ENCODE measurements around the gene LIN7C.
"Not testable (repeated sequence)": the region's sequence is repeated elsewhere in the genome, so short reads cannot be mapped to it uniquely, and the experiment has no call there.

LIN7C gene

DNA sequence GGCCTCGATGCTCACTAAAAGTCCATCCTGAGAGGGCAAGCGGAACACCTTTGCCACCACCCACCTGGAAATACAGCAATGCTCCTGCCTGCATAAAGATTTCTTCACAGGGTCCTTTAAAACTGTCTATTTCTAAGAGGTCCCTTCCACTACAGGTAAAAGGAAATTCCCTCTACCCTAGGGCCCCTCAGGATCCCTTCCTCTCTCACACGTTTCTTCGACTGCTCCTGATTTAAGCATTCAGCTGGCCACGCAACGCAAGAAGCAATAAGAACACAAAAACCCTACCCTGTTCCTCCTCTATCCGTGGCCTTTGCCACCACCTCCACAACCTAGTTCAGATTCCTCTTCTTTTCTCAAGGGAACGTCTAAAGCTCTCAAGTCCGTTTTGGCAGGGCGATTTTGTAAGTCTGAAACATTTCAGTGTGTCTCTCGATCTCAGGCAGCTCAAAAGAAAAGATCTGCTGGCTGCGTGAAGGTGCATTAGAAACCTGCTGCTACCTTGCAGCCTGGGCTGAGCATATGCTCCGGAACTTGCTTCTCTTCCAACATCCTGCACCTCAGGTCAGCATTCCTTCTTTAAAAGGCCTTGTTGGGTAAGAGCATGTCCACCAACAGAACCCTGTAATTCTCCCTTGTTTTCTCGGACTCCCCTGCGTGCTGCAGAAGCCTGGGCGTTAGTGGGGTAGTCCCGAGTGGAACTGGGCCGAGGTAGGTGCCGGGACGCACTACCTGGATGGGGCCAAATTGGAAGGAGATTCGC is 35.6 kb downstream of the LIN7C start:
- no peak for DNase-seq (ENCODE audit: low read depth)

DNA sequence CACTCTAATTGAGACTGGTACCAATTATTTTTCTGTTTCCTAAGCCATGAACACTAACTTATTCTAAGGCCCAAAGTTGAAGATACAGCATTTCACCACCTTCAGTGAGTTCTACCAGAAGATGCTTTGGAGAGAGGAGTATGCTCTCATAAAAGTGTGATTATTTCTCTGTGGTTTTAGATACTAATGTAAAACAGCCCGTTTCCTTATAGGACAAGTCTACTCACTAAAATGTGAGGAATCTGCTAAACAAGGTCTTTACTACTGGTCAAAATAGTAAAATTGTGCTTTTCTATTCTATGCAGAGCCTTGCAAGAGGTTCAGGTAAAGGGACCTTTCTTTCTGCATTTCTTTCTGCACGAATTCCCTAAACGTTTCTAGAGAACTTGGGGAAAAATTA is 36.4 kb downstream of the LIN7C start:
- no peak for DNase-seq (ENCODE audit: low read depth)

DNA sequence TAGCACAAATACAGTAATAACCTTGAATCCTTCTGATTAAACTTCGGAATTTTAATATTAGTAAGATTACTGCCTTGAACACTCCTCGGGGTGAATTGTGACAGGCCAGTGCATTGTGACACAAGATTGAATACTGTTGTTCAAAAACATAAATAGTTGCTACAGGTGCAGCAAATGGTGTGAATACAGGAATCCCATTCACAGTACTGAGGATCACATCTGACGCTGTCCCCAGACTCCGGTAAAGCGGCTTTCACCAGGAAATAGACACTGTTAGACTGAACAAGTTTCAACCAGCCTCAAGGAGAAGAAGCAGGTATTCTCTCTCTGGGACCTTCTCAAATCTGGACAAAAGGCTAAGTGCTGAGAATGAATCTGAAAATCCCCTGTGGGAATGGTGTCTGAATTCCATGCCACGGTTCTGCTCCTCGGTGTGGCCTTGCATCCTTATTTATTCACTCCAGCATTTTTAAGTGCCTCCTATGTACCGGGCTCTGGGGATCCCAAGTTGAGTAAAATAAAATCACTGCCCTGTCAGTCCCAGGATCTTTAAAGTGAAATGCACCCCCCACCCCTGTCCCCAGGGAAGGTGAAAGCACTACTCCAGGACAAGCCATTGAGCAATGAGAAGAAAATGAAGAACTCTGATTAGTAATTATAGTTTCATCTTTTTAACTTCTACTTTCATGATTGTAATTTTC is 37.4 kb downstream of the LIN7C start:
- no peak for DNase-seq (ENCODE audit: low read depth)

DNA sequence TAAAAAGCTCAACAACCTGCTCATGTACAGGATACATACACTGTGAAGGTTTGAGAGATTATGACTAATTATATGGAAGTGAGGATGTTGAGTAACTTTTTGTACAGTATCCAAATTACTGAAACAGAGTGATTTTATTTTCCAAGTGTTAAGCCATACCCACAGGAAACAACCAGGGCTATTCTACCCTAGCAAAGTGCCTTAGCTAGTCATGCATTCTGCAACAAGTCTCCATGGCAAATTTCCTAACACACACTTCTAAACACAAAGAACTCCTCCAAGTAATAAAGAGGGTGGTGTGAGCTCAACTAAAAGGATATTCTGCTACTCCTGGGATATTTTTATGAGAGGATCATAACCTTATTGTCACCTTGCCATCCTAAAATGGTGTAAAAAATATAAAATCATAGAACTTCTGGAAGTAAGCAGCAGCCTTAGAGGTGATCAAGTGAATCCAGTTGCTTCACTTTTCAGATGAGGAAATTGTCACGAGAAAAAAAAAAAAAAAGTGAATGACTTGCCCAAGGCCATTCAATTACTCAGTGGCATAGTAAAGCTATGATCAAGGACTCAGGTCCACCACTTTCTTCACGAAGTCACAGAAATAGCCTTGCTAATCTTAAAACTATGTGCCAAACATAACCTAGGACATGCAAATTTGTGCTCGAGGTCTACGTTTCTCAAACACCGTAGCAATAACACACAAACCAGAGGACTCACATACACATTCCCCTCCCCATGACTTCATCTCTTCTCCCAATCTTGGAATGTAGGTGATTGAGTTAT is 38.2 kb downstream of the LIN7C start:
- DNase-seq (ENCODE audit: low read depth): no peak

DNA sequence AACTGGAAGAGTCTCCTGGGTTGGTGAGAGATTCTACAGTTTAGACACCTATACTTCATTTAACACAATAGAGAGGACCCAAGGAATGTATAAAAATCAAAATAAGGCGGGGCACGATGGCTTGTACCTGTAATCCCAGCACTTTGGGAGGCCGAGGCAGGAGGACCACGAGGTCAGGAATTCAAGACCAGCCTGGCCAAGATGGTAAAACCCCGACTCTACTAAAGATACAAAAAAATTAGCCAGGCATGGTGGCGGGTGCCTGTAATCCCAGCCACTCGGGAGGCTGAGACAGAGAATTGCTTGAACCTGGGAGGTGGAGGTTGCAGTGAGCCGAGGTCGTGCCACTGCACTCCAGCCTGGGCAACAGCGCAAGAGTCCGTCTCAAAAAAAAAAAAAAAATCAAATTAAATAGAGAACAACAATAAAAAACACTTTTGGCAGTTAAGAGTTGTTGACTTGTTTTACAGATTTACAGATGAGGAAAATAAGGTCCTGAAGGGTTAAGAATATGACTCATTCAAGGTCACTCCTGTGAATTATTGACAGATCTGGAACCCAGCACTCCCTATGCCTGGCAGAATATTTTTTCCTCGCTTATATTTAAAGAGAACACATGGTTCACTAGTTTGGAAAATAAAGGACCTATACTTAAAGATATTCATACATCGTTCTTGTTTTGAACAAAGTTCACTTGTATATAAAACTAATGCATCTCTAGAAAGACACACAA is 39.2 kb downstream of the LIN7C start:
- DNase-seq (ENCODE audit: low read depth): no peak

DNA sequence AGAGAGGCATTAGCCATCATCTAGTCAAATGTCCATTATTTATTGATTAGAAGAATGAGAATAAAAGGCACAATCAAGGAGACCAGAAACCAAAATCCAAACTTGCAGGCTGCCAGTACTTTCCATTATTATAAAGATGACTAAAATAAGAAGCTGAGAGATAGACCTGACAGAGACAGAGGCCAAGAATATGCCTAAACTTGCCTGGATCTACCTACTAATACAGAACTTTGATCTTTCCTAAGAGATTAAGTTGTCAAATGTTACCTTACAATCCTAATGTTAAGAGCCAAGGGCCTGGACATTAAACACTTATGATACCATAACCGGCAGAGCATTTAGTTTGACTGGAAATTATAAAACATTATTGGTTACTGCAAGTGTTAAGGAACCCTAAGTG is 40.2 kb downstream of the LIN7C start:
- no peak for DNase-seq (ENCODE audit: low read depth)

DNA sequence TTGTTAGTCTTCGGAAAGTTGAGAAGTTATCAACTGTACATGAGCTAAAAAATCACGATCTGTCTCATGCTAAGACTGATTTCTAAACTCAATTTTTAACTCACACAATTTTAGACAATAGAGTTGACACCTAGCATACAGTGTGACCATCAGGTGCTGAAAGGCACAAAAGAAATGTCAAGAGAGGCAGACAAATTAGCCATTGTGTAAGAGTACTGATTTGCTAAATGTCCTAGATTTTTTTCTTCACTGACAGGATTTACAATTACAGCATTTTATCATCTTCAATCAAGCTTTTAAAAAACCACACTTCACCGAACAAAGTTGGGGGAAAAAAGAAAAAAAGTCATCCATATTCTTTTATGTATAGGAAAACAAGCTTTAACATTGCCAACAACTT is 40.9 kb downstream of the LIN7C start:
- no peak for DNase-seq (ENCODE audit: low read depth)

DNA sequence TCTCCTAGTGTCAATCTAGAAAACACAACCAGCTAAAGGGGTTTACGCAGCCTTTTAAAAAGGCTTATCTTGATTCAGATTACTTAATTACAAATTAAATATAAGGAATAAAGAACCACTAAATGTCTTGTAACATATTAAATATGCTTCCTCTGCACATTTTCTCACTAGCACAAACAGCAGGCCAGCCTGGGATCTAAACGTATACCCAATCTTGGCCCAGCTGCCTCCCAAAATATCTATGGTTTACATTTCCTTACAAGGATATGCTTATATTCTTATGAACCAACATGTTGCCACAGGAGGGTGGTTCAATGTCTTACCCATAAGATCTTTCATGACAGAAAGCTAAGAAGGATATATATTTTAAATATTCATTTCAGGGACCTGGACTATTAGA is 41.7 kb downstream of the LIN7C start:
- DNase-seq (ENCODE audit: low read depth): no peak

DNA sequence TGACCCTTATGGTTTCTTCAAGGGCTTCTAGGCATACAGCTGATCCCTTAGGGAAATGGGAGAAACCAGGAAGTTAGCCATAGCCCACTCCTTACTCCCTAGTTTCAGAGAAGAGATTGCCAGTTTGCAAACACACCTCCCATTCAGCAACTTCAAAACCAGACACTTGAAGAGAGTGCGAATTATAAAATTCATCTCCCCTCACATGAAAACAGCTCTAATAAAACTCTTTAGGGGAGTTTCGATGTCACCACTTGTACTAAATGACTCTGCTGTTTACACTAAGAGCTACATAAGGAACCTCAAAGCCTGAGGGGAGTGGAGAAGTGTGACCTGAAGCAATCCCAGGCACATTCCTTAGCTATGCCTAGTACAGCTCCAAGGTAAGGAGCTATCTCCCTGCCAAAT is 42.3 kb downstream of the LIN7C start:
- no peak for DNase-seq (ENCODE audit: low read depth)

DNA sequence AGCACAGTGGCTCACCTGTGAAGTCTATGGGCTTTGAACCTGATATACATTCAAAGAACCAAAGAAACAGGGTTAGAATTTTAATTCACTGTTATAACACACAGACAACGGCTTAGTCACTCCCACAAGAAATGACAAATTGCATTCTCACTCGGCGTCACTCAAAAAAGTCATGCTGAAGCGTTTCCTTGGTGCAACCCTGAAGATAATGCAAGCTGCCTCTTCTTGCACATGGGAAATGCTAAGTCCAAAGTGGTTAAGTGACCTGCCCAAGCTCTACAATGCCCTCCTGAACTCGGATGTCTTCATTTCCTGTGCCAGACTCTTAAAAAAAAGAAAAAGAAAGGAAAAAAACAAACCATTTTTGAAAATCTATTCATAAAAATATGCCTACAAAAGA is 44.0 kb downstream of the LIN7C start:
- no peak for DNase-seq (ENCODE audit: low read depth)

DNA sequence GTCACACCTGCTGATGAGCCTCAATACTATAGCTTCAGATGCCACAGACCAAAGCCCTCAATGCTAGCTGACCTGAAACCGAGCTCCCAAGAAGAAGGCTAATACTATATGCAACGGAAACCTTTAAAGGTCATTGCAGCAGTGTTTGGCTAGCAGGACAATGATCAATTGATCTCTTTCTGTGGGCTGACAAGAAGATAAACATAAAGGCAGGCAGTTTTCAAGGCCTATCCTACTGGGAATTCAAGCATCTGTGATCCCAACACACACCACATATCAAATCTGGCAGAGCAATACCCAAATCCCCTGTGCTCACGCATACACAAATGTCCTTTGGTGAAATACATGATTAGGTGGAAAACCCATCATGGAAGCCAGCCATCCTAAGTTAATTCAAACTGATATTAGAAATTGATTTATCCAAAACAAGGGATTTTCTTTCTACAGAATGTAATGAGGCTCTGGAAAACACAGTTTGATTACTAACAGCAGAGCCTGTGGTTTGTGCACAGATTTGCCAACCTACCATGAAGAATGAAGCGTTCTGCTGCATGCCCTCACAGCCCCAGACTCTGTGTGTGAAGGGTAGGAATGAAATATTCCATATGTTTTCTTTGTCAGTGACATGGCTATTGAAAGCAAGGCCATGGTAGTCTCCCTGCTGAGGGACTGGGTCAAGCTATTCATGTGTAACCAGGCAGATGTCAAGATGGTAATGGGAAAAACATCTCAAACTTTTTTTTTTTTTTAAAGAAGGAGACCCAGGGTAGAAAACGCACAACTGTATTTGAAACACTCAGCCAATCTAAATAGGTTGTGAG is 46.2 kb downstream of the LIN7C start:
- DNase-seq (ENCODE audit: low read depth): no peak

DNA sequence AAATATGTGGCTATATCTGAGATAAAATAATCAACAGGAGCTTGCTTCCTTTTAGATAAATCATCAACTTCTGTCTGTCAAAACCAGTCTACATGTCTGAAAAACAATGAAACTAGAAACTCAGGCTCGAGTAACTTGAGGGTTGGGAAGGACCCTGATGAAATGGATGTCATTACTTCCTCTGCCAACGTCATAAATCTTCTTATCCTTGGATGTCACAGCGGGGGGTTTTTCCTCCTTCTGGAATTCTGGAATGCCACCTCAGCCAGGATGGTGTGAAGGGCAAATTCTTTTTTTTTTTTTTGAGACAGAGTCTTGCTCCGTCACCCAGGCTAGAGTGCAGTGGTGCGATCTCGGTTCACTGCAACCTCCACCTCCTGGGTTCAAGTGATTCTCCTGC is 47.4 kb downstream of the LIN7C start:
- no peak for DNase-seq (ENCODE audit: low read depth)

DNA sequence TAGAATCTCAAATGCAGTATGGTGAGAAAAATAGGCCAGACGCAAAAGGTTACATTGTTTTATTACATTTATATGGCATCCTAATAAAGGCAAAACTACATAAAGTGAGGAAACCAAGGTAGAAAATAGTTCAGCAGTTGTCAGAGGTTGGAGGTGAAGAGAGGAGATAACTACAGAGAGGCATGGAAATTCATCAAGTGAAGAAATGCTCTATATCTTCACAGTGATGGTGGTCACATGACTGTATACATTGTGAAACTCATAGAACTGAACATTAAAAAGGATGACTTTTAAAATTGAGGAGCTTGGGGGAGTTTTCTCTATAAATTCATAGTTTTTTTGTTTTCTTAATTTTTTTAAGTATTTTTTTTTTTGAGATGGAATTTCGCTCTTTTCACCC is 48.4 kb downstream of the LIN7C start:
- DNase-seq (ENCODE audit: low read depth): no peak

DNA sequence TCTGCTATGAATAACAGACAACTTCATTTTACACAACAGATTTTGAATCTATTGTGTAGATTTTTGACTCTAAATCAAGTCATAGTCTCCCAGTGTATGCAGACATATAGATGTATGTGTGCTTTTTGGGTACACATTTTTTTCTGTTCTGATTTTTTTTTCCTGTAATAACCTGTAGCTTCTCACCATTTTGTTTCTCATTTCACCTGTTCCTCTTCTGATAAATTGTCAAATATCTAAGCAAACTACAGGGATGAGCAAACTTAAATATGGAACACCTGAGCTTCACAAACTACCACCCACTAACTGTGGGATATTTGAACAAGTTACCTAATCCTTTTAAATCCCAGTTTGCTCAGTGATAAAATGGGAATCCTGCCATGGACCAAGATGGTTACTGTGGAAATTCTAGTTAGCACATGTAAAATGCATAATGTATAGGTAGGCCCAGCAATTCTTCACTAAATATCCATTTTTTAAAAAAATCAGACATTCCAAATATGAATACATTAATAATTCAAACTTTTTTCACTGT is 49.7 kb downstream of the LIN7C start:
- DNase-seq (ENCODE audit: low read depth): no peak

DNA sequence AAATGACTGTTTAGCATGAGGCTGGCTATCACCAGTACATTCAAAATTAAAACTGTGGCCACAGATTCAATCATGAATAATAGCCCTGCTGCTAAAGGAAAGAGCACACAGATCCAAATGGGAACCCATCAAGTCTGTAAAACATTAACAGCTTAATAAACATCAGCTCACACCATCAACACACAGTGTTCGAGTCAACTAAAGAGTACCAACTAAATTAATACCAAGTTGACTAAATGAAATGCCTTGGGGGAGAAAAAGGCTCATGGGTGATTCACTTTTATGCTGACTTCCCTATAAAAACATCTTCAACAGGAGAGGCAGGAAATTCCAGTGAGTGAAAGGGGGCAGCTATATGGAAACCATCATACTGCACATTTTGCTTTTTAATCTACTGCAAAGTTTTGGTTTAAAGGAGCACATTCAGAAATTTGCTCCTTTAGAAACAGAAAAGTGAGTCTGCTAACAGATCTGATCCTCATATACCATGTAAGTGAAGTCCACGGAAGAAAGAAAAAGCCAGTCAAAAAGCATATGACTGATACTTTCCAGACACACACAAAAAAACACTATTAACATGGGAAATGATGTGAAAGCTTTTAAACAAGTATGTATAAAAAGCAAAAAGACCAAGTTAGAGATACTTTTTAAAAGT is 50.3 kb downstream of the LIN7C start:
- DNase-seq (ENCODE audit: low read depth): no peak

DNA sequence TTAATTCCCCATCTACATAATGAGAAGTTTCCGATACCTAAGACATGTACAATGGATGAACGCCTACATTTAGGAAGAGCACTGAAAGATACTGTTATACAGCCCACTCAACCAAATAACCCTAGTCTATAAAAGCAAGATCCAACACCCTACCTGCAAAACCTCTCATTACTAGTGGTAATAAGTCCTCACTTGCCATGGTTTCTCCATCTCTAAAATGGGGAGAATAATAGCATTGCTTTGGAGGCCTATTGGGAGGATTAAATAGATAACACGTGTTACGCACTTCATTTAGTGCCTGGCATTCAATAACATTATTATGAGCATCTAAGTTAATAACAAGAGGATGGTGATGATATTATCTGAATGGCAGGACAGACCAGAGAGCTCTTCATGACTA is 50.9 kb downstream of the LIN7C start:
- DNase-seq (ENCODE audit: low read depth): no peak

DNA sequence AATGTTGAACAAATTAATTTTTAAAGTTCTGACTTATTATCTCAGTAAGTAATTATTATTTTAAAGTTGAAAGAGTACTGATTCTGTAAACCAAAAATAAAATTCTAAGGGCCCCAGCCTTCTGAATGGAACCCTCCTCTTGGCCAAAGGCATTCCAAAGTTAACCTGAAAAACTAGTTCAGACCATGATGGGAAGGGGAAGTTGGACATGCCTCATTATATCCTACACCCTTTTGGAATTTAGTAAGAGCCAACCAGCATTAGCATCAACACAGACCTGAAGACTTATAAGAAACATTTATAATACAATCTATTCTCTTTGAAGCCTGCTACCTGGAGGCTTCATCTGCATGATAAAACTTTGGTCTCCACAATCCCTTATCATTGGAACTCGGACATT is 52.9 kb downstream of the LIN7C start:
- no peak for DNase-seq (ENCODE audit: low read depth)

DNA sequence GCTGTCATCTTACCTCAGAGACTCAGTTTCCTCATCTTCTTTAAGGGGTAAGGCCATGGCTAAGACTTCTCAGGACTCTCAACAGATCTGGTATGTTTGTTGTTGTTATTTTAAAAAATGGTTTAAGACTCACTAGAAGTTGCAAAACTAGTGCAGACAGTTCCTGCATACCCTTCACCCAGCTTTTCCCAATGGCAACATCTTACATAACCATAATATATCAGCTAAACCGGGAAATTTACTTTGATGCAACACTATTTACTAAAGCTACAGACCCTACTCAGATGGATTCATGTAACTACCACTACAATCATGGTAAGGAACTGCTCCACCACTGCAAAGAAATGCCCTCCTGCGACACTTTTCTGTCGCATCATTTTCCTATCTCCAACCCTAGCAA is 54.4 kb downstream of the LIN7C start:
- DNase-seq (ENCODE audit: low read depth): no peak

DNA sequence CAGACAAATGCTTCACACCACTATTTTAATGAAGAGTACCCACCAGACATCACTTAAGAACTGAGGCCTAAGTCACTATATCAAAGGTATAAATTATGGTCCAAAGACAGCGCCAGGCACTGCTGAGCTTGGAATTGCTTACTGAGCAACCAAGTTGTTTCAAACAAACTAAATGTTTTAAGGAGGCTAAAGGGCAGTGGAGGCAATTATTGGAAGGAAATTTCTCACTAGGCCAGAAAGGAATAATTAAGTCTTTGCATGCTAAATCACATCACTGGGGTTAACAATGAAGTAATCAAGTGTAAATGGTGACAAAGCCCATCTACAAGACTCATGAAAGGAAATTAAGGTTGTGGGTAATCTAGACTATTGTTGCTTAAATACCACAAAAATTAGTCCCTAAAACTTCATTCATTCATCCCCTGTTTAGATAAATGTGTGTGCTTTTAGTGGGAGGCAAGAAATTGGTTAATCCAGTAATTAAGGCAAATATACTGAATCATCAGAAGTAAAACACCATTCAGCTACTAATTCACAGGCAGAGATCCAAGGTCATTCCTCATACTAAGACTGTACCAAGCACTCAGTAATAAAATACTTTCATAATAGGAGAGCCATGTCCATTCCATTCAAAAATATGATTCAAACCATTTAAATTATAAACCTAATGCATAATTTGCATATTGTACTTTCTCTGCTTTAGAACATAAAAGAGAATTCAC is 55.2 kb downstream of the LIN7C start:
- DNase-seq (ENCODE audit: low read depth): no peak

DNA sequence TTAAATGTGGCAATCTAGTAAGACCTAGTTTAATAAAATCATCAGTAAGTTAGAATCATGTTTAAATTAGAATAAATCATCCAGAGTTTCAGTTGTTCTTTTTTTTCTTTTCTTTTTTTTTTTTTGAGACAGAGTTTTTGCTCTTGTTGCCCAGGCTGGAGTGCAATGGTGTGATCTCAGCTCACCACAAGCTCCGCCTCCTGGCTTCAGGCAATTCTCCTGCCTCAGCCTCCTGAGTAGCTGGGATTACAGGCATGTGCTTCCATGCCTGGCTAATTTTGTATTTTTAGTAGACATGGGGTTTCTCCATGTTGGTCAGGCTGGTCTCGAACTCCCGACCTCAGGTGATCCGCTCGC is 58.4 kb downstream of the LIN7C start:
- DNase-seq (ENCODE audit: low read depth): not testable (repeated sequence)
